Glomerular endothelial cell (primary cell): Measurements from ENCODE around the gene DMRTB1. TPM values are rescaled to one million over a fixed set of nuclear protein-coding genes. Genes with fewer than 3 reads are reported as not detected.

Experiments used
- DNase-seq: peaks from one replicate; pipeline ENCODE4 v3.0.0-alpha.2; 2011; ENCODE audit warnings: low read depth, low spot score; ENCODE audit errors: extremely low read depth
- total RNA-seq: library from RNA; depleted of rRNA; stranded (reverse); fragments of >200 nt; gene quantifications from 2 replicates; pipeline ENCODE4 v1.2.3, GENCODE V29; 2015

Gene DMRTB1
- total RNA-seq: not detected in 2 replicates

- no peak for DNase-seq
Observed at GRCh38 chr1:53459321-53460175, at the start of gene DMRTB1. DMRTB1 (plus strand) TSS chr1:53459399; CDS start chr1:53459454, 55 bp downstream.

- no peak for DNase-seq
Observed at GRCh38 chr1:53409695-53410094, 49.5 kb upstream of the DMRTB1 start.

GRCh38 chr1:53410100-53410541 is 49.1 kb upstream of the DMRTB1 start:
- no peak for DNase-seq

GRCh38 chr1:53410701-53411100 is 48.5 kb upstream of the DMRTB1 start:
- no peak for DNase-seq

GRCh38 chr1:53411541-53412152 is 47.6 kb upstream of the DMRTB1 start:
- no peak for DNase-seq

- DNase-seq: no peak
Observed at GRCh38 chr1:53412285-53413174, 46.7 kb upstream of the DMRTB1 start.

- DNase-seq: no peak
Observed at GRCh38 chr1:53413175-53414001, 45.8 kb upstream of the DMRTB1 start.

GRCh38 chr1:53414632-53415031 is 44.6 kb upstream of the DMRTB1 start:
- DNase-seq: no peak

GRCh38 chr1:53415432-53415831 is 43.8 kb upstream of the DMRTB1 start:
- no peak for DNase-seq

- DNase-seq: no peak
Observed at GRCh38 chr1:53416269-53416813, 42.9 kb upstream of the DMRTB1 start.

GRCh38 chr1:53417074-53417511 is 42.1 kb upstream of the DMRTB1 start:
- DNase-seq: no peak

- no peak for DNase-seq
Observed at GRCh38 chr1:53419034-53419433, 40.2 kb upstream of the DMRTB1 start.

GRCh38 chr1:53420341-53420740 is 38.9 kb upstream of the DMRTB1 start:
- no peak for DNase-seq

GRCh38 chr1:53421208-53421607 is 38.0 kb upstream of the DMRTB1 start:
- no peak for DNase-seq

GRCh38 chr1:53430261-53430660 is 28.9 kb upstream of the DMRTB1 start:
- DNase-seq: no peak

- DNase-seq: no peak
Observed at GRCh38 chr1:53430779-53431178, 28.4 kb upstream of the DMRTB1 start.

- no peak for DNase-seq
Observed at GRCh38 chr1:53431244-53431643, 28.0 kb upstream of the DMRTB1 start.

- no peak for DNase-seq
Observed at GRCh38 chr1:53431805-53432565, 27.2 kb upstream of the DMRTB1 start.

GRCh38 chr1:53432611-53433010 is 26.6 kb upstream of the DMRTB1 start:
- no peak for DNase-seq
